Stimulated activated CD4-positive, alpha-beta T cell treated with anti-CD3 and anti-CD28 coated beads, Interleukin-12 subunit alpha, Interleukin-12 subunit beta, amount 100 ng/mL, for 24 hours (primary cell): Measurements from ENCODE around the gene FOXP1.

ENCODE experiments used
- DNase-seq, 2 experiments: peaks; one replicate each; pipeline ENCODE4 v3.0.0-alpha.2; 2020; ENCODE audit warnings: low read depth in 2 of 2

Gene FOXP1

GRCh38 chr3:71372241-71372768 lies 211.2 kb downstream of the FOXP1 start:
- no peak for DNase-seq

DNA sequence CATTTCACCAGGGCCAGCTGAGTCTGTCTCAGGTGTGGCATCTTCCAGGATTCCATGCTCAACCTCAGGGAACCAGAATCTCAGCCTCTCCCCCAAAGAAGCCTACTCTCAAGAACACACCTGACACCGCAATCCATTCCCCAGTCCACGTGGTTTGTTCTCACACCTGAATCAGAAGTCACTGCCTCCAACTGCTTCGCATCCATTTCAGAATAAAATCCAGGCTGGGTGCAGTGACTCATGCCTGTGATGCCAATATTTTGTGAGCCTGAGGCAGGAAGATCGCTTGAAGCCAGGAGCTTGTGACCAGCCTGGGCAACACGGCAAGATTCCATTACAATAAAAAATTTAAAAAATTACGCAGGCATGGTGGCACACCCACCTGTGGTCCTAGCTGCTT lies 212.2 kb downstream of the FOXP1 start:
- DNase-seq = no peak

- no peak for DNase-seq
Observed at GRCh38 chr3:71370467-71370866, 213.1 kb downstream of the FOXP1 start.

- no peak for DNase-seq
Observed at GRCh38 chr3:71369701-71370391, 213.7 kb downstream of the FOXP1 start.

GRCh38 chr3:71366988-71367604 lies 216.4 kb downstream of the FOXP1 start:
- no peak for DNase-seq

DNA sequence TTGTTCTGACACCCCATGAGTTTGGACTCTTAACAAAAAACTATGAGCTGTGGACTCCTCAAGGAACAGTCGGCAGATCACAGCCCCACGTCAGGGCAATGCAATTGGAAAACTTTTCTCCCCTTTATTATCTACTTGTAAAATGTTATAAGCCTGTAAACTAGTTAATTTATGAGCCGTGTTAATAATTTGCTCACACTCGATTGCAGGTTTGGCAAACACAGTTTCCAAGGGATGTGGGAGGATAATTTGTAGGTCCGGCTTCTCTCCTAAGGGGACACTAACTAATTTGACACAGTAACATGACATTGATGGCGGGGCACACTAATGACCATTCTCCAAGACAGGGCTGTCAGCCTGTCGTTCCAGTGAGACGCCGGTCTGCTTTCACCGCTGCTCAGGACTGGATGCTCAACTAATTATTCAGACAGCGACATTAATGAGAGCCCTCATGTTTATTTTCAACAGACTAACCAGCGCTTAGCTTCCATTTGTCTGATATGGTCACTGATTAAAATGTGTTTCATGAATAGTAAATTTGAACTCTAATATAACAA lies 222.1 kb downstream of the FOXP1 start:
- DNase-seq = no peak

- DNase-seq = no peak
Observed at GRCh38 chr3:71360764-71361163, 222.8 kb downstream of the FOXP1 start.

DNA sequence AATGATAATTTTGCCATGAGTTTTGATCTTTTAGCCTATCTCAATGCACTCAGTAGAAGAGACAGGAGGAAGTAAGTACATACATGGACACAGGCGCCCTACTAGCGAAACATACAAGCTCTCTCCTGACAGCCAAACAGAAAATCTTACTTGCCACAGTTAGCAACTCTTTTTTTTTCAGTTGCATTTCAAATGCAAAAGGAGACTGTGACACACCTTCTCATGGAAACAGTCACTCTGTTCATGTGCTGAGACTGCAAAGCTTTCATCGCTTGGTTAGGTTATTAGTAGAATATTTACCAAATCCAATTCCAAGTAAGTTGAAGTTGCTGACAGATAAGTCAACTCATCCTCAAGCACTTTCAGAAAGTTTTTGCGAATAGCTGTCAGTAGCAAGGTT lies 223.3 kb downstream of the FOXP1 start:
- DNase-seq = no peak

- no peak for DNase-seq
Observed at GRCh38 chr3:71358243-71358642, 225.3 kb downstream of the FOXP1 start.

GRCh38 chr3:71356265-71356664 lies 227.3 kb downstream of the FOXP1 start:
- no peak for DNase-seq

DNA sequence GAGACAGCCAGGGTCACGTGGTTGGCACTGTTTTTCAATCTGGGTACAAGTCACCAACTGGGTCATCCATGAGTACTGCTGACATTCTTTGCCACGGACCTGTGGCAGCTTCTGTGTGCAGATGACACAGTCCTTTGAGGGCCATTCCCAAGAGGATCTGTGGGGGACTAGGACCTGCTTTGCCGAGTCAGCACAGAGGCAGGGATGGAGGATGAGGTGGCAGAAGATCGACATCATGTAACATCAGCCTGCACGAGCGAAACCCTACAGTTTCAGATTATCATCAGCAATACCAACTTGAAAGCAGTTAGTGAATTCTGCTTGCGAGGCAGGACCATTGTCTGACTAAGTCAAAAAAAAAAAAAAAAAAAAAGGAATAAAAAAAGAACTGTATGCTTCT lies 227.7 kb downstream of the FOXP1 start:
- peak in 1 of 2 experiments; percentile 31 for DNase-seq

- no peak for DNase-seq
Observed at GRCh38 chr3:71355037-71355436, 228.5 kb downstream of the FOXP1 start.

GRCh38 chr3:71351403-71352149 lies 232.0 kb downstream of the FOXP1 start:
- DNase-seq = no peak

- DNase-seq = no peak
Observed at GRCh38 chr3:71350998-71351397, 232.5 kb downstream of the FOXP1 start.

DNA sequence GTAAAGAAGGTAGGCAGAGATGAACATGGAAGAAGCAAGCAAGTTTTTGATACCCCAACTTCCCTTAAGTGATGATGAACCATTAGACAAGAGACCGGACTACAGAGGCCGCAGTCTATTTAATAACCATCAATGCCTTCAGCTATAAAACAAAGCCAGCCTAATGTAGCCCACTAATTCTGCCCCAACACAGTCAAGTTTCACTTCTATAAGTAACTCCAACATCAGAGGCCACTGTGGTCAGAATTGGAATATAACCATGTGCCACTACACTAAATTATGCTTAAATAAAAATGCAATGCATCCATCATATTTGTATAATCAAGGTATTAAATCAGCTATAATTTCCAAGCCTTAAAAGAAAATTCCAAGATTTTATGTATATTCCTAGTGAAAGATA lies 234.7 kb downstream of the FOXP1 start:
- no peak for DNase-seq

GRCh38 chr3:71348001-71348632 lies 235.4 kb downstream of the FOXP1 start:
- no peak for DNase-seq

- no peak for DNase-seq
Observed at GRCh38 chr3:71346061-71346460, 237.5 kb downstream of the FOXP1 start.

GRCh38 chr3:71345429-71346040 lies 238.0 kb downstream of the FOXP1 start:
- no peak for DNase-seq

DNA sequence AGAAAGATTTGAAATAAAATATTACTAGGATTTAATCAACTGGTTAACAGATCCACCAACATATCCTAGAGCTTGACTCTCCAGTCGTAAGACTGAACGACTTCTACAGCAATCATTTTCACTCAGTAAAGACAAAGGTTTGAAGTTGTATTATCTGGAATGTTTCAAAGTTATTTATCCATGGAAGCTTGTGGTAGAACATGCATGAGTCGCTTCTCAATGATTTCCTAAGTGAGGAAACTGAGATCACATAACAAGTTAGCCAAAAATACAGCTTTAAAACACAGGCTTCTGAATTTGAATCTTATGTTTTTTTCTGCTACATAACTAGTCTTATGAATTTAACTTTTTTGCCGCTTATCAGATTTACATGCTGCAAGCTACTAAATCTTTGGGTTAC lies 241.8 kb downstream of the FOXP1 start:
- DNase-seq = no peak

GRCh38 chr3:71339049-71339448 lies 244.5 kb downstream of the FOXP1 start:
- no peak for DNase-seq

GRCh38 chr3:71332813-71333212 lies 250.7 kb downstream of the FOXP1 start:
- no peak for DNase-seq

- no peak for DNase-seq
Observed at GRCh38 chr3:71330909-71331308, 252.6 kb downstream of the FOXP1 start.
